NB4 (cell line): Measurements from ENCODE around the gene TTC32.
"Not testable (repeated sequence)": the region's sequence is repeated elsewhere in the genome, so short reads cannot be mapped to it uniquely, and the experiment has no call there.

ENCODE experiments used
- DNase-seq: peaks from one replicate; pipeline ENCODE4 v3.0.0; 2010; ENCODE audit warnings: low read depth
- H3K4me3 ChIP-seq: one replicate; pipeline ENCODE4 v1.5.1; 2011; ENCODE audit warnings: mild to moderate bottlenecking, low read depth, low read length, moderate library complexity
- CTCF ChIP-seq: IDR thresholded peaks from one replicate; pipeline ENCODE4 v1.5.1; 2012; ENCODE audit warnings: low read depth, low read length
- MYC ChIP-seq: IDR thresholded peaks from 2 replicates; pipeline ENCODE4 v1.6.1; 2011; ENCODE audit warnings: low read depth, low read length
- POLR2A ChIP-seq: IDR thresholded peaks from 2 replicates; pipeline ENCODE4 v1.6.1; 2011; ENCODE audit warnings: mild to moderate bottlenecking; ENCODE audit not compliant: insufficient read length; ENCODE audit errors: extremely low read depth
- TF ChIP-seq, protein P1 (sequence below): IDR thresholded peaks from 2 replicates; pipeline ENCODE4 v1.6.1; 2011; ENCODE audit warnings: low read depth, low read length

Gene TTC32

GRCh38 chr2:19883971-19884720 lies 17.6 kb downstream of the TTC32 start:
- TF ChIP-seq POLR2A (no peak), CTCF (no peak)
- TF ChIP-seq, protein P1, sequence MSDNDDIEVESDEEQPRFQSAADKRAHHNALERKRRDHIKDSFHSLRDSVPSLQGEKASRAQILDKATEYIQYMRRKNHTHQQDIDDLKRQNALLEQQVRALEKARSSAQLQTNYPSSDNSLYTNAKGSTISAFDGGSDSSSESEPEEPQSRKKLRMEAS: no peak
- H3K4me3 ChIP-seq: no peak overlapping the region
- no peak for DNase-seq

- DNase-seq: no peak
- no peak overlapping the region for H3K4me3 ChIP-seq
- TF ChIP-seq POLR2A (no peak), CTCF (no peak), MYC (no peak)
- TF ChIP-seq, protein P1: no peak
These were observed 18.3 kb downstream of the TTC32 start for GRCh38 chr2:19883486-19883885.

DNA sequence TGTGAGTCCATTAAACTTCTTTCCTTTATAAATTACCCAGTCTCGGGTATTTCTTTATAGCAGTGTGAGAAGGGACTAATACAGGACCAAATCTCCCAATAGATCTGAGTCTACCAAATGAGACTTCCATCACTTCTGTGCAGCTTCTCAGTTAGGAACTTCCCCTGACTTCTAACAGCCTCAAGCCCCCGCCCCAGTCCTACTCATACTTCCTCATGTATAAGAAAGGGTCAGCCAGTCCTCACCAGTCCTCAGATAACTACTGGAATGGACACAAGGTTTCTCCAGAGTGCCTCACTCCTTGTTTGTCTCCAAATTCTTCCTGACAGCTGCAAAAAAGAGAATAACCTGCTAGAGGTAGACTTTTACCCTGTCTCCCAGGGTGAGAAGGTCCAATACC lies 19.5 kb downstream of the TTC32 start:
- H3K4me3 ChIP-seq: no peak overlapping the region
- TF ChIP-seq, protein P1: no peak
- TF ChIP-seq MYC (no peak), CTCF (no peak), POLR2A (no peak)
- no peak for DNase-seq

GRCh38 chr2:19881908-19882265 lies 19.9 kb downstream of the TTC32 start:
- DNase-seq: no peak
- H3K4me3 ChIP-seq: no peak overlapping the region
- TF ChIP-seq, protein P1: no peak
- no peak for TF ChIP-seq POLR2A
- no peak for TF ChIP-seq MYC
- TF ChIP-seq CTCF: no peak

DNA sequence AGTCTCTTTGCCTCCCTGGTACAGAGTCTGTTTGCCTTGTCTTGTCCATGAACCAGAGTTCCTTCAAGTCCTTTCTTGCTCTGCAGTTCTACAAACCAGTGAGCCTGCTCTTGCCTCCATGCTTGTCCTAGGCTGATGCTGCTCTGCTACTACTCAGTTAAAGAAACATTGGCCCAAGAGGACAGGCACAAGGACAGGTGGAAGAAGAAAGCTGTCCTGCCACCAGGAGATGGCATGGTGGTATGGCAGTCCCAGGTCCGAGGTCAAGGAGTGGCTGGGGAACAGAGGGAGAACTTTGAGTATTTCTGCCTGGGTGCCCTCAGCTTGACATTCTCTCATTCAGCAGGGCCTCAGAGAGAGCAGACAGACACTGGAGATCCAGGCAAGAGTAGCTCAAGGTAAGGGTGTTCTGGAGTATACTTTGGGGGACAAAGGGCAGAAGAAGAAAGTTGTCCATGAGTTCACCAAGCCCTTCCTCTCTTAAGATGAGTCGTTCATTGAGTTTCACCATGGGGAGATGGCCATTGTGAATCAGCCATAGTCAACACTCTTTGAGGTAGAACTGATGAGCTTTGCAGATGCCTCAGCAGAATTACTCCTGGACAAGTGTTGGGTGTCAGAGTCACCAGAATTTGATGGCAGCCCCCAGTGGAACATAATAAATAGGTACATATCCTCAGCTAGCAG lies 20.4 kb downstream of the TTC32 start:
- TF ChIP-seq, protein P1: no peak
- TF ChIP-seq POLR2A (no peak), CTCF (no peak), MYC (no peak)
- H3K4me3 ChIP-seq: no peak overlapping the region
- DNase-seq: no peak

DNA sequence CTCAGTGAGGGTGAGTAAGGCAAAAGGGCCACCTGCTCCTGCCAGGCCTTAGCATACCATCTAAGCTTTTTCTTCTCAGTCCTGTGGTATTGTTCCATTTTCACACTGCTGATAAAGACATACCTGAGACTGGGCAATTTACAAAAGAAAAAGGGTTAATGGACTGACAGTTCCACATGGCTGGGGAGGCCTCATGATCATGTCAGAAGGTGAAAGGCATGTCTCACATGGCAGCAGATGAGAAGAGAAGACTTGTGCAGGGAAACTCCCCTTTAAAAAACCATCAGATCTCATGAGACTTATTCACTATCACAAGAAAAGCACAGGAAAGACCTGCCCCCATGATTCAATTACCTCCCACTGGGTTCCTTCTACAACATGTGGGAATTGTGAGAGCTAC lies 21.6 kb downstream of the TTC32 start:
- DNase-seq, H3K4me3 ChIP-seq: not testable (repeated sequence)
